Measurements from ENCODE around the gene VWA8.

DNA sequence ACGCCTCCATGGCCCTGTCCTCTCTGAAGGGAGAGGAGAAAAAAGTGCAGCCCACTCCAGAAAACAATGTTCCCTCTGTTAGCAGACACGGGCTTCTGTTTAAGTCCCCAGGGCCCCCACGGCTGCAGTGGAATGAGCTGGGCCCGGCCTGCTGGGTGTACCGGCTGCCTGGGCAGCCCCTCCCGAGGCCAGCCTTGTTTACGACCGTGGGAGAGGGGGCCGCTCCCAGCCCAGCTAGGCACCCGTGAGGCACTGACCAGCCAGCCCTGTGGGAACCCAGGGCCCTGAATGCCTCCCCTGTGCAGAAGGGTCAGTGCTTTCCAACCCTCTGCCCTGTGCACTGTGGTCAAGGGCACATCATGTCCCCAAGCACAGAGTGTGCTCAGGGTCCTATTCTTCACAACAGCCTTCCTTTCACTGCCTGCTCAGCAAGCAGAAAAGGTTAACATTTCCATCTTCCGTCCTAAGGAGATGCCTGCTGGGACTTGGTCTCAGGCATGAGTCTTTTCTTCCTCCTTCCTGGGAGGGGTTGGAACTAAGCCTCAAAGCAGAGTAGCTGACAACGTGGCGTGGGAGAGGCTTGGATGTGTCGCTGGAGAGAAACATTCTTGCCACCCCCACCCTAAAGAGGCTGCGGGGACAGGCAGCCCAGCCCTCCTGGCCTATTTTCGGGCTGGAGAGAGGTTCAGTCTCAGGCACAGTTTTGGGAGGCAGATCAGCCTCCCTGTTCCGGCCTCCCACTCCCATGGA, 413.5 kb downstream of the VWA8 start:
- TF ChIP-seq, protein P1, sequence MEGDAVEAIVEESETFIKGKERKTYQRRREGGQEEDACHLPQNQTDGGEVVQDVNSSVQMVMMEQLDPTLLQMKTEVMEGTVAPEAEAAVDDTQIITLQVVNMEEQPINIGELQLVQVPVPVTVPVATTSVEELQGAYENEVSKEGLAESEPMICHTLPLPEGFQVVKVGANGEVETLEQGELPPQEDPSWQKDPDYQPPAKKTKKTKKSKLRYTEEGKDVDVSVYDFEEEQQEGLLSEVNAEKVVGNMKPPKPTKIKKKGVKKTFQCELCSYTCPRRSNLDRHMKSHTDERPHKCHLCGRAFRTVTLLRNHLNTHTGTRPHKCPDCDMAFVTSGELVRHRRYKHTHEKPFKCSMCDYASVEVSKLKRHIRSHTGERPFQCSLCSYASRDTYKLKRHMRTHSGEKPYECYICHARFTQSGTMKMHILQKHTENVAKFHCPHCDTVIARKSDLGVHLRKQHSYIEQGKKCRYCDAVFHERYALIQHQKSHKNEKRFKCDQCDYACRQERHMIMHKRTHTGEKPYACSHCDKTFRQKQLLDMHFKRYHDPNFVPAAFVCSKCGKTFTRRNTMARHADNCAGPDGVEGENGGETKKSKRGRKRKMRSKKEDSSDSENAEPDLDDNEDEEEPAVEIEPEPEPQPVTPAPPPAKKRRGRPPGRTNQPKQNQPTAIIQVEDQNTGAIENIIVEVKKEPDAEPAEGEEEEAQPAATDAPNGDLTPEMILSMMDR (IDR thresholded peaks at IDR 0.05) = no peak
- TF ChIP-seq POLR2A (IDR thresholded peaks at IDR 0.05) = no peak

Measured in thyroid gland (tissue), 4 donors.